ENCODE data around the gene ZNF48. TPM values are rescaled to one million over a fixed set of nuclear protein-coding genes. Genes with fewer than 3 reads are reported as not detected.
A peak's percentile ranks its signal among the peaks of the same experiment; 100 is the strongest.
"Not testable (repeated sequence)": the region's sequence is repeated elsewhere in the genome, so short reads cannot be mapped to it uniquely, and the experiment has no call there.

The ZNF48 gene
- total RNA-seq, 1 donor from 2014 or later, result 12.6 TPM

GRCh38 chr16:30382111-30382881 lies 12.9 kb upstream of the ZNF48 start, which contains the start of gene SEPTIN1:
Gene SEPTIN1, minus strand, starts transcription at chr16:30382561. Its CDS starts 19 bp downstream, at chr16:30382542.
- TF ChIP-seq CTCF (conservative IDR thresholded peaks at IDR 0.05; ENCODE audit: low read depth, low read length), result no peak
- no peak for DNase-seq (ENCODE audit: low read depth)
- no peak within 1 kb of the TSS for H3K4me3 ChIP-seq (ENCODE audit: low read depth, low read length)

DNA sequence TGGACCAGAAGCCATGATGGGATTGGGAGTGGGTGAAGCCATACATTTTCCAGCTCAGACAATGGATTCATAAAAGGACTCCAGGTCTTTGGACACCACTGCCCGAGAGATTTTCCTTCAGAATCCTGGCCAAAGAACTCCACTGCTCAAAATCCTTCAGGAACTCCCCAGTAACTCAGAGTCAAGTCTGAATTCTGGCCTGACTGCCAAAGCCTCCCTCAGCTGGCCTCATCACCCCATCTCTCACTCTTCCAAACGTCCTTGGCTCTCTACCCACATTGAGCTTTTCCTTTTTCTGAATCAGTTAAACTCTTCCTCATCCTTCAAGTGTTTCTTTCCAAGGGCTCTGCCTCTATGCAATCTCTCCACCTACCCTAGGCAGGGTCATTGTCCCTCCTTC lies 11.7 kb upstream of the ZNF48 start:
- no peak for TF ChIP-seq CTCF (conservative IDR thresholded peaks at IDR 0.05; ENCODE audit: low read depth, low read length)
- DNase-seq (ENCODE audit: low read depth), result no peak
- H3K4me3 ChIP-seq (ENCODE audit: low read depth, low read length), result no peak overlapping the region

DNA sequence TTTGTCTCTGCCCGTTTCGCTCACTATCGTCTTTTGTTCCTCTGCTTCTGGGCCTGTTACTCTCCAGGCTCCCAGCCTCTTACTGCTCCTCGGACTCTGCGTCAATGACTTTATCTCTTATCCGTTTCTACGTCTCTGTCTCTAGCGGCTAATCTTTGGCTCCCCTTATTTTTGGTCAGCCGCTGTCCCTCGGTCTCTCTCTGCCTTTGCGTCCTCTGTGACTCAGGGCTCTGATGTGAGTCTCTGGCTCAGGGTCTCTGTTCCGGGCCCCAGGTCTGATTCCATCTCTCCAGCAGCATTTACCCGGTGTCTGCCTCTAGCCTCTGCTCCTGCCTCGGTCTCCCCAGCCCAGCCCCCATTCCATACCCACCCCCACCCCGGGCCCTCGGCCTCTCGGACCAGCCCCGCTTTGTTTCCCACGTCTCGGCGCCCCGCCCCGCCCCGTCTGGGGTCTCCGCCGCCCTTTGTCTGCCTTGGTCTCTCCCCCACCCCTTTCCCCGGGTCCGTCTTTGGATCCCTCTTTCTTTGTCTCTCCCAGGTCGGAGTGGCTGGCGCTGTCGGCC lies 547 bp upstream of the ZNF48 start:
- no peak for DNase-seq (ENCODE audit: low read depth)
- peak overlapping the region; percentile 90 for H3K4me3 ChIP-seq (ENCODE audit: low read depth, low read length)
- TF ChIP-seq CTCF (conservative IDR thresholded peaks at IDR 0.05; ENCODE audit: low read depth, low read length), result no peak

DNA sequence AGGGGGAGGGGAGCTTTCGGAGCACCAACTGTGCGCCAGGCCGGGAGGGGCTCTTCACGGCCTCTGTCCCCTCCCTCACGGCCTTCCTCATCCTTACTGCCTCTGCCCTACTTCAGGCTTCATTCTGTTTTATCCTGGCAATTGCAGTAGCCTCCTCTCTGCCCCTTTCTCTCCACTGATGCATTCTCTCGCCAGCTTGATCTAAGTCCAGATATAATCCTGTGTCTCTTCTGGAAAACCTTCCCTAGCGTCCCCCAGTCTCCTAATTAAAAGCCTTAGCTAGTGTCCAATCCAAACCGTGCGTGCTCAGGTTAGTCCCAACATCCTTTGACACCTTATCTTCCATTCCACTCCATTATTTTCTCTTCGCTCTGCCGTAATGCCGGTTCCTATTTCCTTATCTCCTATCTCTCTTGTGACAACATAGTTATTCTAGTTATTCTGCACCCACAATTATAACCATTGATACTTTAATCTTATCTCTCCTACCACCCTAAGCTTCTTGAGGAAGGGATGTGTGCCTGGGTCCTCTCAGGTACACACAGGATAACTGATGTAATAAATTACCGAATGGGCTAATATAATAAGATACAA lies 869 bp downstream of the ZNF48 start:
- peak overlapping the region; percentile 90 for H3K4me3 ChIP-seq (ENCODE audit: low read depth, low read length)
- no peak for TF ChIP-seq CTCF (conservative IDR thresholded peaks at IDR 0.05; ENCODE audit: low read depth, low read length)
- no peak for DNase-seq (ENCODE audit: low read depth)

DNA sequence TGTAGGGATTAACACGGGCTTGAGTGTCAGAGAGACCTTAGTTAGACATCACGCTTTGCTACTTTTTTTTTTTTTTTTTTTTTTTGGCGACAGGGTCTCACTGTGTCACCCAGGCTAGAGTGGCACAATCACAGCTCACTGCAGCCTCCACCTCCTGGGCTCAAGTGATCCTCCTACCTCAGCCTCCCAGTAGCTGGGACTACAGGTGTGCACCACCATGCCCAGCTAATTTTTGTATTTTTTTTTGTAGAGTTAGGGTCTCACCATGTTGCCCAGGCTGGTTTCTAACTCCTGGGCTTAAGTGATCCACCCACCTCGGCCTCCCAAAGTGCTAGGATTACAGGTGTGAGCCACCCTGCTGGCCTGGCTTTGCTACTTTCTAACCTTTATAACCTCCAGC lies 1.4 kb downstream of the ZNF48 start:
- DNase-seq (ENCODE audit: low read depth), result not testable (repeated sequence)
- H3K4me3 ChIP-seq (ENCODE audit: low read depth, low read length), result peak overlapping the region; percentile 90

GRCh38 chr16:30397056-30397455 lies 1.8 kb downstream of the ZNF48 start:
- no peak overlapping the region for H3K4me3 ChIP-seq (ENCODE audit: low read depth, low read length)
- no peak for DNase-seq (ENCODE audit: low read depth)
- TF ChIP-seq CTCF (conservative IDR thresholded peaks at IDR 0.05; ENCODE audit: low read depth, low read length), result no peak

GRCh38 chr16:30397776-30398660 lies 2.8 kb downstream of the ZNF48 start:
- H3K4me3 ChIP-seq (ENCODE audit: low read depth, low read length), result no peak overlapping the region
- DNase-seq (ENCODE audit: low read depth), result no peak
- TF ChIP-seq CTCF (conservative IDR thresholded peaks at IDR 0.05; ENCODE audit: low read depth, low read length), result no peak

Data from epithelial cell of proximal tubule (primary cell).